ENCODE data around the gene NIT1.

NIT1 gene

GRCh38 chr1:161089938-161090337, 28.0 kb upstream of the NIT1 start:
- CTCF ChIA-PET, result interaction anchor here (1.4 to 9.2 kb wide), 4 partner anchors 7 to 17 kb away, joined by 7 to 73 read pairs (median 12); partner anchors contain the start of genes ARHGAP30 and KLHDC9
- DNase-seq (ENCODE audit: extremely low spot score), result no peak
- POLR2A ChIA-PET, result no interaction called here
- no peak for TF ChIP-seq CTCF (IDR thresholded peaks at IDR 0.05; ENCODE audit: control extremely low read depth, extremely low read depth, low read depth, missing control alignments)

GRCh38 chr1:161090617-161091016, 27.3 kb upstream of the NIT1 start:
- ChIA-PET POLR2A (no interaction called here), CTCF (interaction anchor here (9.2 kb wide), 1 partner anchor 17 kb away, joined by 73 read pairs; the partner anchor contains the start of gene ARHGAP30)
- DNase-seq (ENCODE audit: extremely low spot score), result no peak
- TF ChIP-seq CTCF (IDR thresholded peaks at IDR 0.05; ENCODE audit: control extremely low read depth, extremely low read depth, low read depth, missing control alignments), result no peak

- POLR2A ChIA-PET, result no interaction called here
- DNase-seq (ENCODE audit: extremely low spot score), result no peak
- CTCF ChIA-PET, result no interaction called here
- TF ChIP-seq CTCF (IDR thresholded peaks at IDR 0.05; ENCODE audit: control extremely low read depth, extremely low read depth, low read depth, missing control alignments), result no peak
Observed at GRCh38 chr1:161091093-161091492, 26.8 kb upstream of the NIT1 start.

- TF ChIP-seq CTCF (IDR thresholded peaks at IDR 0.05; ENCODE audit: control extremely low read depth, extremely low read depth, low read depth, missing control alignments), result no peak
- ChIA-PET CTCF (interaction anchor here (2.0 to 8.2 kb wide), 2 partner anchors 9 to 21 kb away, joined by 10 to 91 read pairs; no protein-coding TSS in a partner anchor), POLR2A (no interaction called here)
- DNase-seq (ENCODE audit: extremely low spot score), result no peak
Observed at GRCh38 chr1:161091796-161092507, 26.0 kb upstream of the NIT1 start.

- POLR2A ChIA-PET, result no interaction called here
Observed at GRCh38 chr1:161092621-161093028, 25.3 kb upstream of the NIT1 start.

DNA sequence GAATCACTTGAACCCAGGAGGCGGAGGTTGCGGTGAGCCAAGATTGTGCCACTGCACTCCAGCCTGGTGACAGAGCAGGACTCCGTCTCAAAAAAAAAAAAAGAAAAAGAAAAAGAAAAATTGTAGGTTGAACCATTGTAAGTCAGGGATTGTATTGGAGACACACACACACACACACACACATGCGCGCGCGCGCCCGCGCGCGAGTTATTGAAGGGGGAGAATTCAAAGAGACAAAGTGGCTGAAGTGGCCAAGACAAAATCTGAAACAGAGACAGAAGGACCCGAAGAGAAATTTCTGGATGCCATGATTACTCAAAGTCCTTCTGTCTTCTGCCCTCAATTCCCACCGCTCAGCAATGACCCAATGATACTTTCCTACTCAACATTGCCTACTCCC, 23.4 kb upstream of the NIT1 start:
- ChIA-PET POLR2A (no interaction called here), CTCF (interaction anchor here (1.1 to 8.2 kb wide), 4 partner anchors 11 to 97 kb away, joined by 4 to 137 read pairs (median 62); partner anchors contain the start of genes ARHGAP30 and USF1)
- DNase-seq (ENCODE audit: extremely low spot score), result no peak
- no peak for TF ChIP-seq CTCF (IDR thresholded peaks at IDR 0.05; ENCODE audit: control extremely low read depth, extremely low read depth, low read depth, missing control alignments)

More at GRCh38 chr1:161092621-161093028, 25.3 kb upstream of the NIT1 start:
- no peak for TF ChIP-seq CTCF (IDR thresholded peaks at IDR 0.05; ENCODE audit: control extremely low read depth, extremely low read depth, low read depth, missing control alignments)
- DNase-seq (ENCODE audit: extremely low spot score), result peak; percentile 64
- CTCF ChIA-PET, result interaction anchor here (1.0 to 8.2 kb wide), 5 partner anchors 10 to 95 kb away, joined by 3 to 91 read pairs (median 3); no protein-coding TSS in a partner anchor
